Esophagus muscularis mucosa (tissue), 4 donors: ENCODE measurements around the gene PTMA. TPM values are rescaled to one million over a fixed set of nuclear protein-coding genes. Genes with fewer than 3 reads are reported as not detected.
A peak's percentile ranks its signal among the peaks of the same experiment; 100 is the strongest.

Source experiments
- DNase-seq: peaks from one replicate; pipeline ENCODE4 v3.0.0-alpha.2; 2017; ENCODE audit errors: extremely low spot score
- H3K27ac ChIP-seq, 4 donors: fragments of 200-600 bp; sonication (generic); replicated peaks in 1 of 4; 1 replicate in 3 of 4; 2 replicates in 1 of 4; pipeline ENCODE4 v1.5.1; 2016 to 2019; ENCODE audit warnings: mild to moderate bottlenecking in 1 of 4
- H3K27me3 ChIP-seq, 4 donors: fragments of 200-600 bp; sonication (generic); one replicate each; pipeline versions ENCODE4 v1.5.1 to v1.6.0; 2016 to 2019
- H3K36me3 ChIP-seq, 4 donors: fragments of 200-600 bp; sonication (generic); one replicate each; pipeline ENCODE4 v1.5.1; 2016 to 2019
- H3K4me1 ChIP-seq, 4 donors: fragments of 200-600 bp; sonication (generic); one replicate each; pipeline ENCODE4 v1.5.1; 2016 to 2019
- H3K4me3 ChIP-seq, 4 donors: fragments of 200-600 bp; sonication (generic); 1 replicate in 2 of 4; 2 replicates in 2 of 4; pipeline ENCODE4 v1.5.1; 2016 to 2019; ENCODE audit warnings: mild to moderate bottlenecking in 4 of 4, moderate library complexity in 1 of 4
- H3K9me3 ChIP-seq, 4 donors: fragments of 200-600 bp; sonication (generic); 1 replicate in 3 of 4; 2 replicates in 1 of 4; pipeline ENCODE4 v1.5.1; 2016 to 2019
- CTCF ChIP-seq, 3 experiments: fragments of 200-600 bp in 2 of 3; fragments of 450-650 bp in 1 of 3; sonication (generic) in 2 of 3; IDR thresholded peaks; one replicate each; pipeline ENCODE4 v1.5.1; 2017 to 2019; ENCODE audit warnings: antibody characterized with exemption in 3 of 3, mild to moderate bottlenecking in 2 of 3, moderate library complexity in 1 of 3
- EP300 ChIP-seq: sonication (generic); formaldehyde crosslinking; IDR thresholded peaks from one replicate; pipeline ENCODE4 v1.6.1; 2017; ENCODE audit warnings: antibody characterized with exemption
- POLR2A ChIP-seq: fragments of 450-650 bp; IDR thresholded peaks from one replicate; pipeline ENCODE4 v1.6.1; 2017; ENCODE audit warnings: antibody characterized with exemption, moderate library complexity, mild to moderate bottlenecking, low read depth
- POLR2AphosphoS5 ChIP-seq, 2 donors: sonication (generic); formaldehyde crosslinking; IDR thresholded peaks; one replicate each; pipeline ENCODE4 v1.6.1; 2017; ENCODE audit warnings: antibody characterized with exemption in 2 of 2
- WGBS: methylation state at CpG from one replicate; pipeline ENCODE4 v1.1.5; 2018; 5-methylcytosine and 5-hydroxymethylcytosine counted together
- intact Hi-C: fragments of 100-400 bp; cut with DNase I; formaldehyde crosslinking; loops from one replicate; pipeline ENCODE4 v1.15.1; 2023
- total RNA-seq, 4 donors: library from RNA; depleted of rRNA; stranded (reverse); fragments of >200 nt; gene quantifications; one replicate each; pipeline versions ENCODE4 v1.1.0 to v1.2.1, GENCODE V29; 2016

PTMA gene
- total RNA-seq, 4 donors from 2014 or later = 571 to 894 (median 806) TPM

DNA sequence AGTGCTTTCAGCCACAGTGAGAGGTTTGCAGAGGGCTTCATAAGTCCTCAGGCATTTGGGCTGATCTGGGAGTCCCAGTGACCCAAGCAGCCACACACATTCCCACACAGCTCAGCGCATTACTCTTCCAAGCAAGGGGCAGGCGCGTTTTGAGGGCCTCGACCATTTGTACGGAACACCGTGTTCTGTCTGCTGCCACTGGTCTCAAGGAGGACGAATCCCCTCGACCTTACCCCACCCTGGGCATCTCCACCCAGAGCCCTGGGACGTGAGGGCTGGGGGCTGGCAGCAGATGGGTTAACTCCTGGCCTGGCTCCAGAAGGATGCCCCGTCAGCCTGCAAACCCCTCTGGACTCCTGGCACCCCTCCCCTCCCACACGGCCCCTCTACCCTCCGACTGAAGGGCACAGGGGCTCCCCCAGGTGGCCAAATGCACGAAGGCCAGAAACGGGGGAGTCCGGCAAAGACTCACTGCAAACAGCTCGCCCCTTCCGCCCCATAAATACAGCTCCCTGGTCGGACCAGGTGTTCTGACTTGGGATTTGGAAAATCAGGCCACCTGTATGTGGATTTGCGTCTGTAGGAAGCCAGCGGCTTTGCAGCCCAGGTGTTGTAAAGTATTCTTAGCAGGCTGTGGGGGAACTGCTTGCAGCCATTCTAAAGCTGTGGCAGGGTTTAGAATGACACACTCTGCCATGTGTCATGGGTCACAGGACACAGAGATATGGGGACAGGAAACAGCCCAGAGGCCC lies 33.6 kb upstream of the PTMA start:
- DNase-seq = no peak
- Histone ChIP-seq H3K36me3 (no peaks in the 10 kb centered on the region), H3K9me3 (no peaks in the 10 kb centered on the region), H3K27ac (peak overlapping the region; percentile 82 to 94 (median 88)), H3K27me3 (no peaks in the 10 kb centered on the region), H3K4me3 (no peak overlapping the region), H3K4me1 (peaks cover 57 to 66% (median 61%) of the 10 kb centered on the region in 4 donors)
- TF ChIP-seq CTCF (IDR thresholded peaks at IDR 0.05) = peak; percentile 82 to 94 (median 94)
- TF ChIP-seq EP300 = no peak
- no peak for TF ChIP-seq POLR2A
- TF ChIP-seq POLR2AphosphoS5 (IDR thresholded peaks at IDR 0.05) = peak; percentile 40 to 52
- WGBS = 12% methylated on average over 15 of the region's 20 CpGs
- intact Hi-C loops = loop anchor here (2.0 kb wide), 1 partner anchor 62 kb away; no protein-coding TSS in a partner anchor

GRCh38 chr2:231676243-231676642 lies 32.1 kb upstream of the PTMA start:
- H3K27ac ChIP-seq = no peak overlapping the region
- intact Hi-C loops = no loop called here
- H3K4me1 ChIP-seq = peaks cover 45 to 65% (median 59%) of the 10 kb centered on the region in 4 donors

GRCh38 chr2:231677632-231678104 lies 30.7 kb upstream of the PTMA start:
- WGBS = under 1% methylated on average over 8 of the region's 8 CpGs

More at GRCh38 chr2:231676243-231676642, 32.1 kb upstream of the PTMA start:
- DNase-seq = no peak
- Histone ChIP-seq H3K9me3 (no peaks in the 10 kb centered on the region), H3K4me3 (no peak overlapping the region), H3K27me3 (no peaks in the 10 kb centered on the region), H3K36me3 (no peaks in the 10 kb centered on the region)
- WGBS = 98% methylated on average over 5 of the region's 6 CpGs
- TF ChIP-seq POLR2AphosphoS5 (IDR thresholded peaks at IDR 0.05) (no peak), CTCF (IDR thresholded peaks at IDR 0.05) (no peak), POLR2A (no peak), EP300 (no peak)

GRCh38 chr2:231679908-231680284 lies 28.4 kb upstream of the PTMA start:
- WGBS = 83% methylated on average over 6 of the region's 11 CpGs
- intact Hi-C loops = no loop called here
- no peaks in the 10 kb centered on the region for H3K36me3 ChIP-seq

More at GRCh38 chr2:231677632-231678104, 30.7 kb upstream of the PTMA start:
- TF ChIP-seq POLR2A = no peak
- TF ChIP-seq POLR2AphosphoS5 (IDR thresholded peaks at IDR 0.05) = peak in 1 of 2 donors; percentile 66
- no peak for TF ChIP-seq EP300
- peak; percentile 95 to 99 (median 95) for TF ChIP-seq CTCF (IDR thresholded peaks at IDR 0.05)
- peak; percentile 97 for DNase-seq
- Histone ChIP-seq H3K27me3 (no peaks in the 10 kb centered on the region), H3K27ac (peak overlapping the region in 2 of 4 donors; percentile 32 to 46), H3K9me3 (no peaks in the 10 kb centered on the region), H3K4me3 (no peak overlapping the region), H3K4me1 (peaks cover 38 to 58% (median 54%) of the 10 kb centered on the region in 4 donors), H3K36me3 (no peaks in the 10 kb centered on the region)
- intact Hi-C loops = loop anchor here (1.0 kb wide), 1 partner anchor 37 kb away; no protein-coding TSS in a partner anchor

More at GRCh38 chr2:231679908-231680284, 28.4 kb upstream of the PTMA start:
- H3K27ac ChIP-seq = peak overlapping the region; percentile 82 to 90 (median 88)
- H3K9me3 ChIP-seq = no peaks in the 10 kb centered on the region
- no peak overlapping the region for H3K4me3 ChIP-seq
- no peak for TF ChIP-seq CTCF (IDR thresholded peaks at IDR 0.05)
- TF ChIP-seq POLR2AphosphoS5 (IDR thresholded peaks at IDR 0.05) = no peak
- TF ChIP-seq EP300 = no peak
- TF ChIP-seq POLR2A = no peak
- H3K27me3 ChIP-seq = no peaks in the 10 kb centered on the region
- no peak for DNase-seq
- peaks cover 18 to 50% (median 32%) of the 10 kb centered on the region in 4 donors for H3K4me1 ChIP-seq
